Mesenchymal stem cell (in vitro differentiated cells and primary cell): ENCODE results near the gene PDE9A.

Experiments
- DNase-seq: peaks from one replicate; pipeline ENCODE4 v3.0.0-alpha.2; 2013
- H2AFZ ChIP-seq: one replicate; pipeline ENCODE4 v1.6.1; 2013; ENCODE audit warnings: low read depth, mild to moderate bottlenecking, control low read depth, inconsistent platforms, low read length, moderate library complexity
- H2AK5ac ChIP-seq: 2 replicates; pipeline ENCODE4 v1.6.1; 2013; ENCODE audit warnings: low read length, moderate library complexity, mild to moderate bottlenecking, inconsistent platforms; ENCODE audit not compliant: severe bottlenecking
- H2BK120ac ChIP-seq: one replicate; pipeline ENCODE4 v1.6.1; 2013; ENCODE audit warnings: low read depth, mild to moderate bottlenecking, inconsistent platforms, low read length, moderate library complexity
- H2BK12ac ChIP-seq, 2 experiments: one replicate each; pipeline ENCODE4 v1.6.1; 2013; ENCODE audit warnings: inconsistent platforms in 2 of 2, low read length in 2 of 2, mild to moderate bottlenecking in 2 of 2, moderate library complexity in 2 of 2, control low read depth in 1 of 2
- H2BK15ac ChIP-seq: one replicate; pipeline ENCODE4 v1.6.1; 2013; ENCODE audit warnings: mild to moderate bottlenecking, low read depth, inconsistent platforms; ENCODE audit not compliant: poor library complexity, severe bottlenecking
- H2BK5ac ChIP-seq: 2 replicates; pipeline ENCODE4 v1.6.1; 2013; ENCODE audit warnings: low read depth, mild to moderate bottlenecking, low read length, control low read depth, inconsistent platforms; ENCODE audit not compliant: poor library complexity, severe bottlenecking
- H3K14ac ChIP-seq, 2 experiments: one replicate each; pipeline ENCODE4 v1.6.1; 2013; ENCODE audit warnings: inconsistent platforms in 2 of 2, low read length in 2 of 2, control low read depth in 1 of 2, mild to moderate bottlenecking in 1 of 2, moderate library complexity in 1 of 2
- H3K18ac ChIP-seq, 2 experiments: one replicate each; pipeline ENCODE4 v1.6.1; 2013; ENCODE audit warnings: inconsistent platforms in 2 of 2, low read length in 2 of 2, control low read depth in 1 of 2, low read depth in 1 of 2, mild to moderate bottlenecking in 1 of 2
- H3K23ac ChIP-seq, 2 experiments: one replicate each; pipeline ENCODE4 v1.6.1; 2013; ENCODE audit warnings: inconsistent platforms in 2 of 2, low read length in 2 of 2, mild to moderate bottlenecking in 2 of 2, moderate library complexity in 2 of 2, control low read depth in 1 of 2
- H3K27ac ChIP-seq: 2 replicates; pipeline ENCODE4 v1.5.1; 2013; ENCODE audit warnings: mild to moderate bottlenecking, moderate library complexity, low read length, control low read depth, inconsistent platforms; ENCODE audit not compliant: poor library complexity, severe bottlenecking
- H3K27me3 ChIP-seq, 2 experiments: 2 replicates each; pipeline versions ENCODE4 v1.6.1 to v1.7.0; 2013; ENCODE audit warnings: low read length in 2 of 2, mild to moderate bottlenecking in 2 of 2, moderate library complexity in 2 of 2, control low read depth in 1 of 2, inconsistent platforms in 1 of 2; ENCODE audit not compliant: control insufficient read depth in 1 of 2, insufficient read depth in 1 of 2
- H3K36me3 ChIP-seq, 2 experiments: 2 replicates each; pipeline versions ENCODE4 v1.6.1 to v1.7.0; 2013; ENCODE audit warnings: low read length in 2 of 2, control low read depth in 1 of 2, inconsistent platforms in 1 of 2, low read depth in 1 of 2, mild to moderate bottlenecking in 1 of 2; ENCODE audit not compliant: insufficient read depth in 2 of 2, control insufficient read depth in 1 of 2
- H3K4ac ChIP-seq, 2 experiments: one replicate each; pipeline ENCODE4 v1.6.1; 2013; ENCODE audit warnings: inconsistent platforms in 2 of 2, low read length in 2 of 2, mild to moderate bottlenecking in 2 of 2, moderate library complexity in 2 of 2, control low read depth in 1 of 2, low read depth in 1 of 2
- H3K4me1 ChIP-seq: 2 replicates; pipeline ENCODE4 v1.6.1; 2013; ENCODE audit warnings: low read depth, low read length, control low read depth; ENCODE audit not compliant: control insufficient read depth, insufficient read depth
- H3K4me2 ChIP-seq: 2 replicates; pipeline ENCODE4 v1.6.1; 2013; ENCODE audit warnings: low read length, mild to moderate bottlenecking, inconsistent platforms; ENCODE audit not compliant: poor library complexity, severe bottlenecking
- H3K4me3 ChIP-seq, 2 experiments: 2 replicates each; pipeline versions ENCODE4 v1.5.1 to v1.7.0; 2013; ENCODE audit warnings: low read length in 2 of 2, mild to moderate bottlenecking in 2 of 2, control low read depth in 1 of 2, low read depth in 1 of 2; ENCODE audit not compliant: insufficient read depth in 1 of 2
- H3K79me1 ChIP-seq: replicated peaks from 2 replicates; pipeline ENCODE4 v1.6.1; 2013; ENCODE audit warnings: mild to moderate bottlenecking, control low read depth, low read length, inconsistent platforms; ENCODE audit not compliant: poor library complexity, severe bottlenecking
- H3K9ac ChIP-seq: 2 replicates; pipeline ENCODE4 v1.7.0; 2013; ENCODE audit warnings: mild to moderate bottlenecking, low read length, moderate library complexity
- H3K9me3 ChIP-seq: 2 replicates; pipeline ENCODE4 v1.7.0; 2013; ENCODE audit warnings: mild to moderate bottlenecking, low read length; ENCODE audit not compliant: control insufficient read depth
- H4K8ac ChIP-seq: one replicate; pipeline ENCODE4 v1.6.1; 2013; ENCODE audit warnings: inconsistent platforms, mild to moderate bottlenecking, low read length, moderate library complexity
- H4K91ac ChIP-seq: one replicate; pipeline ENCODE4 v1.6.1; 2013; ENCODE audit warnings: mild to moderate bottlenecking, low read length, inconsistent platforms
- WGBS: methylation state at CpG from one replicate; pipeline ENCODE4 v1.1.7; 2013; ENCODE audit warnings: mixed read lengths; 5-methylcytosine and 5-hydroxymethylcytosine counted together

The PDE9A gene

GRCh38 chr21:42649122-42650032, 4.0 kb upstream of the PDE9A start:
- no peak overlapping the region for H3K14ac ChIP-seq
- no peak overlapping the region for H2BK15ac ChIP-seq
- no peak overlapping the region for H2AFZ ChIP-seq
- H3K4me2 ChIP-seq, result no peak overlapping the region
- no peak overlapping the region for H2BK5ac ChIP-seq
- no peak overlapping the region for H3K18ac ChIP-seq
- H3K36me3 ChIP-seq, result no peaks in the 10 kb centered on the region
- no peaks in the 10 kb centered on the region for H3K9me3 ChIP-seq
- H3K23ac ChIP-seq, result no peak overlapping the region
- no peak overlapping the region for H3K9ac ChIP-seq
- H2BK120ac ChIP-seq, result no peak overlapping the region
- no peaks in the 10 kb centered on the region for H3K79me1 ChIP-seq
- no peak overlapping the region for H3K27ac ChIP-seq
- H3K4me1 ChIP-seq, result peaks cover 18% of the 10 kb centered on the region
- no peak overlapping the region for H2AK5ac ChIP-seq
- H4K91ac ChIP-seq, result no peak overlapping the region
- H3K27me3 ChIP-seq, result peaks cover 9 to 51% of the 10 kb centered on the region in 2 experiments
- no peak for DNase-seq
- no peak overlapping the region for H2BK12ac ChIP-seq
- no peak overlapping the region for H3K4me3 ChIP-seq
- no peak overlapping the region for H3K4ac ChIP-seq
- 95% methylated on average over 24 of the region's 24 CpGs for WGBS
- no peak overlapping the region for H4K8ac ChIP-seq

GRCh38 chr21:42650033-42650370, 3.4 kb upstream of the PDE9A start:
- H3K27me3 ChIP-seq, result peaks cover 14 to 57% of the 10 kb centered on the region in 2 experiments
- peaks cover 18% of the 10 kb centered on the region for H3K4me1 ChIP-seq
- H4K8ac ChIP-seq, result no peak overlapping the region
- H3K36me3 ChIP-seq, result no peaks in the 10 kb centered on the region
- no peak overlapping the region for H3K23ac ChIP-seq
- H2BK5ac ChIP-seq, result no peak overlapping the region
- H4K91ac ChIP-seq, result no peak overlapping the region
- no peak overlapping the region for H3K4me2 ChIP-seq
- peaks cover 4% of the 10 kb centered on the region for H3K79me1 ChIP-seq
- H3K9ac ChIP-seq, result no peak overlapping the region
- H2BK120ac ChIP-seq, result no peak overlapping the region
- no peak overlapping the region for H2AK5ac ChIP-seq
- no peak overlapping the region for H3K14ac ChIP-seq
- no peak overlapping the region for H2AFZ ChIP-seq
- no peak overlapping the region for H3K18ac ChIP-seq
- H2BK12ac ChIP-seq, result no peak overlapping the region
- H3K27ac ChIP-seq, result no peak overlapping the region
- DNase-seq, result no peak
- no peak overlapping the region for H3K4me3 ChIP-seq
- H2BK15ac ChIP-seq, result no peak overlapping the region
- H3K4ac ChIP-seq, result no peak overlapping the region
- no peaks in the 10 kb centered on the region for H3K9me3 ChIP-seq
- 89% methylated on average over 10 of the region's 11 CpGs for WGBS

- Histone ChIP-seq H3K23ac (no peak overlapping the region), H2BK5ac (no peak overlapping the region), H4K91ac (peak overlapping the region; percentile 61)
Measured at GRCh38 chr21:42650441-42651421, 2.7 kb upstream of the PDE9A start.

More at GRCh38 chr21:42650441-42651421, 2.7 kb upstream of the PDE9A start:
- 89% methylated on average over 21 of the region's 21 CpGs for WGBS
- peaks cover 7% of the 10 kb centered on the region for H3K79me1 ChIP-seq
- H3K27me3 ChIP-seq, result peaks cover 19 to 63% of the 10 kb centered on the region in 2 experiments
- no peak overlapping the region for H2BK15ac ChIP-seq
- H2BK120ac ChIP-seq, result no peak overlapping the region
- peak overlapping the region in 1 of 2 experiments; percentile 1 for H2BK12ac ChIP-seq
- peak overlapping the region; percentile 7 for H4K8ac ChIP-seq
- H3K4me3 ChIP-seq, result no peak overlapping the region
- no peak overlapping the region for H3K27ac ChIP-seq
- no peak overlapping the region for H3K18ac ChIP-seq
- DNase-seq, result no peak
- H3K4me2 ChIP-seq, result no peak overlapping the region
- no peaks in the 10 kb centered on the region for H3K36me3 ChIP-seq
- H3K14ac ChIP-seq, result no peak overlapping the region
- H3K4me1 ChIP-seq, result peaks cover 22% of the 10 kb centered on the region
- H2AK5ac ChIP-seq, result no peak overlapping the region
- no peak overlapping the region for H3K9ac ChIP-seq
- no peak overlapping the region for H2AFZ ChIP-seq
- no peak overlapping the region for H3K4ac ChIP-seq
- no peaks in the 10 kb centered on the region for H3K9me3 ChIP-seq
